HG03558 (cell line): ENCODE results near the gene EMCN.
"Not testable (repeated sequence)": the region's sequence is repeated elsewhere in the genome, so short reads cannot be mapped to it uniquely, and the experiment has no call there.

Source experiments
- ATAC-seq: cut with Tn5 transposase; IDR thresholded peaks from one replicate; pipeline ENCODE4 v1.9.1; 2021; ENCODE audit warnings: moderate number of reproducible peaks; ENCODE audit not compliant: unreplicated experiment; ENCODE audit errors: extremely low read depth

Gene EMCN, protein sequence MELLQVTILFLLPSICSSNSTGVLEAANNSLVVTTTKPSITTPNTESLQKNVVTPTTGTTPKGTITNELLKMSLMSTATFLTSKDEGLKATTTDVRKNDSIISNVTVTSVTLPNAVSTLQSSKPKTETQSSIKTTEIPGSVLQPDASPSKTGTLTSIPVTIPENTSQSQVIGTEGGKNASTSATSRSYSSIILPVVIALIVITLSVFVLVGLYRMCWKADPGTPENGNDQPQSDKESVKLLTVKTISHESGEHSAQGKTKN

DNA sequence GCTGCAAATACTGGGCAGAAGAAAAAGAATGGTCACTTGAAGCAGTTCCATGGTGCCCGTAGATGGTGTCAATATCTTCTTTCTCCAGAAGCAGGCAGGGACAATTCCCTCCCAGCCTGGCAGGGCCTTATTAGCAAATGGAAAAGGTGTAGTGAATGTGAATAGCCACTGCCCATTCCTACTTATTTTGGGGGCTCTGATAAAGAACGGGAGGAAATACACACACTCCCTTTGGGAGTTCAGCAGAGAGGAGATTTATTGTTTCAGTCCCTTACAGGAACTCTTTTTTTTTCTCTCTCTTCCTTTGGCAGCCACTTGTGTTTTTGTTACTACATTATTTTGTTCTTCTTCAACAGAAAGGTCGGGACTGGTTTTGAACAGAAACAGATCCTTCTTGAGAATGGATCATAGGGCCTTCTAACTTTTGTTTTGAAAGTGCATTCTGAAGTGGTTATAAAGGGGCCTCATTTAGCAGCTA, at the start of gene EMCN:
TSS of gene EMCN (minus strand) at position 159 of the 478 bp plus-strand sequence. CDS start at position 51, 108 bp downstream.
- no peak for ATAC-seq

DNA sequence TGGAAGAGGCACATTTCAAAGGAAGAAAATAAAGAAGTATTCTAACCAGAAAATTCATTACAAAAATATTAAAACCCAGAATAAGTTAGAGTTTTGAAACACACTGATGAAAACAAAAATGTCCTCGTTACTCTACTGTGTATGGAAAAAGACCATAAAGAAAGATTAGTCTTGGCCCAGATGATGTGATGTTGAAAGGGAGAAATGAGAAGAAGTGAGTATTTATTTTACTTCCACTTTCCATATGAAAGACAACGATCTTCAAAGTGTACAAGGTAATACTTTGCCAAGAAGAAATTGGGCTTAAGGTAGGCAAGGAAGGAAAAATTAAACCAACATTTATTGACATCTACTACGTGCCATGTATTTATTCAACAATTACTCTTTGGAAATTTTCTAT, 48.6 kb upstream of the EMCN start:
- no peak for ATAC-seq

DNA sequence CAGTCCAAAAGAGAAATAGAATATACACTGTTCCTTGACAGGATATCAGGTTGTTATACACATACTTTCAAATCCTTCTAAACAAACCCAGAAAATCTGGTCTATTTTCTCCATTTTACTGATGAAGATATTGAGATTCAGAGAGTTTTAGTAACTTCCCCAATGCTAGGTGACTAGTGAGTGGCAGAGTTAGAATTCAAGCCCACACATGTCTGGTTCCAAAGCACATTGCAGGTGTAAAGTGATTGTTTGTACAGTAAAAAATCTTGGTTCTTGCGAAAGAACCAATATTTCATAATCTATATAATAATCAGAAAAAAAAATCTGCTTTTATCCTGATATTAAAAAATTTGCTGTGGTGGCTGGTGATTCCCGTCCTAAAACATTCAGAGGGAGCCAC, 39.5 kb upstream of the EMCN start:
- ATAC-seq: no peak

DNA sequence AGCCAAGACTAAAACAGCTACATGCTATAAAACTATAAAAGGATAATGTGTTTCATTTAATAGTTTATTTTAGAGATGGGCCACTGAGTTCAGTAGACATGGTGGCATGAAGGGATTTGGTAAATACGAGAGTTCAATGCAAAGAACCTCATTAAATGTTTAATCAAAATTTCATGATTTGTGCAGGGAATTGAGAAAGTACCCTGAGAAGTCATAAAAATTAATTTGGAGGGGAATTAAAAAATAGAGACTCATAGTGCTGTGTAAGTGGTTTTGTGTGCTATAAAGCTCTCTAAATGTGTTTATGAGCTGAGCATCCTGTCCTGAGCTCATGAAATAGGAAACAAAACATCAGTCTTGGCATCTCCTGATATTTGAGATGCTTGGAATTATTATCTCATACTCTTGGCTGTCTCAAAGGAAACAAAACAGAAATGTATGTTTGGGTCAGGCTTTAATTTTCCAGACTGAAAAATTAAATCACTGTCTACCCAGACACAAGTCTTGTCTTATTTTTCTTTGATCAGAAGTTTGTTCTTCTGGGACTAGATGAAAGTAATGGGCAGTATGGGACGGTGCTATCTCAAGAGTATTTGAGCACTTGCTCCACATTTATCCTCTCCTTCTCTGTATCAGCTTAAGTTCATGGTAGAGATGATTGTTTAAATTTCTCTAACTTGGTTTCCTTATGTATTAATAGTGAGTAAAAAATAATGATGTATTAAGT, 38.0 kb upstream of the EMCN start:
- no peak for ATAC-seq

DNA sequence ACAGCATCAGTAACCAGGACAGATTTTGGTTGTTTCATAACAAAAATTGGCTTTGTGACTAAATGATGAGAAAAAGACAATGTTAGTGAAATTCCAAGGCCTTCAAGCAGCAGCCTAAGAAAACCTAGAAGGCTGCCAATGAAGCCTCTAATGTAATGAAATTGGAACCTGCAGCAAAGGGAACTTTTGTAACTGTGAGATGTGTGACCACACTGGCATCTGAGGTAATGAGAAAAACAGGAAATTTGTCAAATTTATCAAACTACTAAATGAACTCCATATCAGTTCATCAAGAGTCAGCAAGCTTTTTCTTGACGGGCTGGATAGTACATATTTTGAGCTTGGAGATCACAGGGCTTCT, 30.4 kb upstream of the EMCN start:
- ATAC-seq: no peak

DNA sequence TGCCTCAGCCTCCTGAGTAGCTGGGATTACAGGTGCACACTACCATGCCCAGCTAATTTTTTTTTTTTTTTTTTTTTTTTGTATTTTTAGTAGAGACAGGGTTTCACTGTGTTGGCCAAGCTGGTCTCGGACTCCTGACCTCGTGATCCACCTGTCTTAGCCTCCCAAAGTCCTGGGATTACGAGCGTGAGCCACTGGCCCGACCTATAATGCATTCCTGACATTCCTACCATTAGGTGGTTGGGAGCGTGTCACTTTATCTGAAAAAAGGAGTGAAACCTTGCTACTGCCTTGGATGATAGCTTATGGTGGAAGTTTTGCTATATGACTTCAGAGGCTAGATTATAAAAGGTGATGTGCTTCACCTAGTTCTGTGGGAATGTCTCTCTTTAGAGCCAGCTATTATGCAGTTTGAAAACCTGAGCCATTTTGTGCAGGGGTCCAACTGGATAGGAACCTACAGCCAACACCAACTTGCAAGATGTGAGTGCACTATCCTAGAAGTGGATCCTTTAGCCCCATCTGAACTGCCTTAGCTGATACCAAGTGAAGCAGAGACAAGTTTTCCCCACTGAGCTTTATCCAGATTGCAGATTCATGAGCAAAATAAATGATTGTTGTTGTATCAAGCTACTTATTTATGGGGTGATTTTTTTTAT, 29.8 kb upstream of the EMCN start:
- no peak for ATAC-seq

DNA sequence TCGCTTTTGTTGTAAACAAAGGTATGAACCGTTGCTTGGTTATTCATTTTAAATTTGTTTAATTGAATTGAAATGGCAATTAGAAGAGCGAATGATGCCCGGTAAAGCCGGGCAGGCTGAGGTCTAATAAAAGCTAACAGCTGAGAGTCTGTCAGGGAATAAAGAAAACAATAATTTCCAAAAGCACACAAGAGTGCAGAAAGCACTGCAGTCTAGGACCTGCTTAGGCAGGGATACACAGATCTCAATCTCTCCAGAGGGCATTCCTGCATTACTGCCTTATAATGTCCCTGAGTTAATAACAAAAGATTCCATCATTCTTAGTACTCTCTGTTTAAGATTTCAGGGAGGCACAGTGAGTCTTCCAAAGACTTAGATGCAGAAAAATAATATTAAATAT, 27.6 kb upstream of the EMCN start:
- ATAC-seq: no peak

DNA sequence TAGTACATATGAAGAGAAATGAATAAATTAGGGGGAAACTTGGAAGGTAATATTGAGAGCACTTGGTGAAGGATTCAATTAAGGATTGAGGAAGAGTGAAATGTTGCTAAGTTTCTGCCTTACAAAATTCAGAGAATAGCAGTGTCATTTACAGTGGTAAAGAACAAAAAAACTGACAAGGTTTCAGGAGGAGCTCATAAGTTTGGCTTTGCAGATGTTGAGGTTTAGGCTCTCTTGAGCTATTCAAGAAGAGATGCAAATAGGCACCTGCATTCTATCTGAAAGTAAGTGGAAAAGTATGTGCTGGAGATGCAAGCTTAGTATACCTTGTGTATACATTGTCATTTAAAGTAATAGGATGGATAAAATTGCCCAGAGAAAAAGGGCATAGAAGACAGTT, 22.3 kb upstream of the EMCN start:
- no peak for ATAC-seq

DNA sequence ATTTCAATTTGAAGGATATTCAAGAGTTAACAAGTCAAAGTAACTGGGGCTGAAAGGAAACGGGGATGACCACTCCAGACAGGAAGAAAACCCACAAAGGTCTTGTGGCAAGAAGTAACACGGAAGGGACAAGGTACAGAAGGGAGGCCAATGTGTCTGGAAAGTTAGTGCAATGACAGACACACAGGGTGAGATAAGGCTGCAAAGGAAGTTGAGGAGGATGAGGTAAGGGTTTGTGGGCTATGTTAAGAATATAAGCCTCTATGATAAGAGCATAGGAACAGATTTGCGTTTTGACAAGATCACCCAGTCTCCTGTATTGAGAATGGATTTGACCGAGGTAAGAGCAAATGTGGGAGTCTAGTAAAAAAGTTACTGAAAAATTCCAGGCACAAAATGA, 21.9 kb upstream of the EMCN start:
- ATAC-seq: no peak

DNA sequence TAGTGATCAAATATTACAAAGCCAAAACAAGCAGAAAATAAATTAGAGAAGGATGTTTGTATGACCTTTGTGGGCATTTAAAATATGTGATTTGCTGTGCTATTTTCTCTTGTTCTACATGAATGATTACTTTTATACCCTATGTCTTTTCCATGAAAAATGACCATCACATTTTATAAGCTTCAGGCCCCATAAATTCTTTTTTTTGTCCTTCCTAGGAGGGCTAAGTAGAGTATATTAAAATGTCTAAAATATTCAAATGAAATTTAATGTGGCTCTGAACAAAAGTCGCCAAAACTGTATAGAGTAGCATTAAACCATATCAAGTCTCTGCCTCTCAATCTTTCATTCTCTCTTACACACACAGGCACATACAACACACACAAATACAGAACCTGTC, 15.9 kb upstream of the EMCN start:
- ATAC-seq: no peak

DNA sequence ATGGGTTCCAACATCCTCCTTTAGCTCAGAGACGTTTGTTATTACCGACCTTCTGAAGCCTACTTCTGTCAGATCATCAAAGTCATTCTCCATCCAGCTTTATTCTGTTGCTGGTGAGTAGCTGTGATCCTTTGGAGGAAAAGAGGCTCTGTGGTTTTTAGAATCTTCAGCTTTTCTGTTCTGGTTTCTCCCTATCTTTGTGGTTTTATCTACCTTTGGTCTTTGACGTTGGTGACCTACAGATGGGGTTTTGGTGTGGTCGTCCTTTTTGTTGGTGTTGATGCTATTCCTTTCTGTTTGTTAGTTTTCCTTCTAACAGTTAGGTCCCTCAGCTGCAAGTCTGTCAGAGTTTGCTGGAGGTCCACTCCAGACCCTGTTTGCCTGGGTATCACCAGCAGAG, 12.3 kb upstream of the EMCN start:
- not testable (repeated sequence) for ATAC-seq

DNA sequence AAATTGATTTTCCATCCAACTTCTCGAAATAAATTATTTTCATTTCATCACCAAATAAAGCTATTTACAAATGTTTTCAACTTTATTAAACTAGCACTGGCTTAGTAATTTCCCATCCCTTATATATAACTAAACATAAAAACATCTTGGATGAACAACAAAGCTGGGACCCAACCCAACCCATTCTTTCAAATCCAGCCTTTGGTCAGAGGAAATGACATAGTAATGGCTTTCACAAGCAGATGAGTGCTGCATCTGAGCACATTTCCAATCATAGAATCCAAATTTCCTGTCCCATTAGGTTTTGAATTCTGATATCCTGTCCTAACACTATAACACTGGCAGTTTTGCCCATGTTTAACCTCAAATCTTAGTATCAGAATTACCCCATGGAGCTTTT, 7.9 kb upstream of the EMCN start:
- ATAC-seq: no peak

DNA sequence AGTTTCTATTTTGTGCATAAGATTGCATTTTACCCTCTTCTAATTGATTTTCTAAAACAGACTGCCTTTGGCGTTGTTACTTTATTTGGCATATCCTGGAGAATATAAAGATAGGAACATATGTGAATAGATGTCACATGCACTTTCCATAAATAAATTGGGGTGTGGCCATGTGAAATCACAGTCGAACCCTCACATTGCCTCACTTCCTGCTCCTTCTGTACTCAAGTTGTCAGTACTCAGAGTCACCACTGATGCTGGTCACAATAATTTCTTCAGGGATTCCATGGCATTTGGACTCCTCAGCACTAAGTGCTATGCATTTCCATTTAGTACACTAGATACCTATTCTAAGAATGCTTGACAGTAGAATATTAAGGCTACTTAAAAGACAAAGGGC, 1.4 kb upstream of the EMCN start:
- ATAC-seq: no peak

DNA sequence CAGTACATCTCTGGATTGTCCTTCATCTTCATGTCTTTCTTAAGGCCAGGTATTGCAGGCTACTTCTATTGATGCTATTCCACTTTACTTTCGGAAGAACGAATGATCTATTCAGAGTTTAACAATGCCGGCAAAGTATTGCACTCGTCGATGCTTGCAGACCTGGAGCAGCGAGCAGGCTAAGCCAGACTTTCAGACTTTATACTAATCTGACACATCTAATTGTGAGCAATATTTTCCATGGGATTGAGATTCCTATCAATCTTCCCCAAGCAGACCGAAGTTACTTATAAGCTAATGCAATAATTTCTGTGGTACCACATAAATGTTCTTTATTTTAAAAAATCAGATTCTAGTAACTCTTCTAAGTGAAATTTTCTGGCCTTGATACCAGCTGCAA, 1.6 kb downstream of the EMCN start:
- no peak for ATAC-seq

DNA sequence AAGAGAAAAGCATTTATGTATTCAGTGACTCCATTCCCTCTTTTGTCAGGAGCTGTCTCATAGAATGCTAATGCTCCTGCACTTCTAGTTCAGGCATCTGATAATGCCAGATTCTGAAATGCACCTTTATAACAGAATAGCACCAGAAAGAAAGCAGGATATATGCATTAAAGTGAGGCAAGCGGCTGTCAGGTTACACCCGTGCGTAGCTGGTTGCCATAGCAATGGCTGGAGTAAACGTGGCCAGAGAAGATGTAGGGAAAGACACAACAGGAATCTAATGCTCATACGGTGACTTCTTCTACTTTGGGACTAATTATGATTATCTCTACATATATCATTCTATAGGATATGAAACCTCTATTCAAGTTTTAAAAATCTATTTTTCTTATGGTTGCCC, 5.9 kb downstream of the EMCN start:
- ATAC-seq: no peak

DNA sequence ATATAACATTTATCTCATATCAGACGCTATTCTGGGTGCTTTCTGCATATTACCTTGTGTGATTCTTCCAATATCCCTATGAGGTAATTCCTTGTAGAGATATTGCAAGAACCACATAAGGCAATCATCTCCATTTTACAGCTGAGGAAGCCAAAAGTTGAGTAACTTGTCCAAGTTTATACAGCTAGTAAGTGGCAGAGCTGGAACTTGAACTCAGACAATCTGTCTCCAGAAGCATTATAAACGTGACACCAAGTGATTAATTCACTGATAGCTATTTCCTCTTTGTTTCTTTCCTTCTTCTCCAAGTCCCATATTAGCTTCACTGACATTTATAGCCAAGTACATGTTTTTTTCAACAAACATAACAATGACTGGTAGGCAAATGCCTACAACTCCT, 7.3 kb downstream of the EMCN start:
- no peak for ATAC-seq

DNA sequence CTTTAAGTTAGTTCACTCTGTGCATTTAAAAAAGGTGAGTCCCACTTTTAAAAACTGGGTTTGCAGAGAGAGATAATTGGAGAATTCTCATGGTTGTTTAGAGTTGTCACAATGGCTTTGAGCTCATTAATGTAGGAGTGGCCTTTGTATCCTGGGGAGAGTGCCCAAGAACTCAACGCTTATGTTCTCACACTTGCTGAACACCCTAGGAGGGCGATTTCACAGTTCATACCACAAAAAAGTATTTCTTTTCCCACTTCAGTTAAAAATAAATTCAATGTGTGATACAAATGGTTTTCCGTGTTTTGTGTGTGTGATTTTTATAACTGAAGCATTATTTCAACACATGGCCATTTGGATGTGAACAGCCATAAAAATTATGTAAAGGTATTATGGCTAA, 8.4 kb downstream of the EMCN start:
- no peak for ATAC-seq

DNA sequence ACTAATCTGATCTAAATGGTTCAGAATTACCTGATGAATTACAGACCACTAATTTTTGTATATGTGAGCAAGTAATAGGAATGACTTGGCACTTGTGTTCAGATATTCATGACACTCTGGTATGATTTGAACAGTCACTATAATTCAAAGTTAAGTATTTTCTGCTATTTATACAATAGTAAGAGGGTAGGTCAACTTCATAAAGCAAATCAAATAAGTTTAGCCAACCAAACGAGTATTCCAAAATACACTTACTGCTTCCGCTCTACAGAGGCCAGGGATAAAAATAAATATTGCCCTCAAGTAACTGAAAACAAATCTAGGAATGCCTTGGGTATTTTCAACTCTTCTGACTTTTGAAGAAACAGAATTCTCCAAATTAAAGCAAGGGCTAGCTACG, 9.1 kb downstream of the EMCN start:
- ATAC-seq: no peak

DNA sequence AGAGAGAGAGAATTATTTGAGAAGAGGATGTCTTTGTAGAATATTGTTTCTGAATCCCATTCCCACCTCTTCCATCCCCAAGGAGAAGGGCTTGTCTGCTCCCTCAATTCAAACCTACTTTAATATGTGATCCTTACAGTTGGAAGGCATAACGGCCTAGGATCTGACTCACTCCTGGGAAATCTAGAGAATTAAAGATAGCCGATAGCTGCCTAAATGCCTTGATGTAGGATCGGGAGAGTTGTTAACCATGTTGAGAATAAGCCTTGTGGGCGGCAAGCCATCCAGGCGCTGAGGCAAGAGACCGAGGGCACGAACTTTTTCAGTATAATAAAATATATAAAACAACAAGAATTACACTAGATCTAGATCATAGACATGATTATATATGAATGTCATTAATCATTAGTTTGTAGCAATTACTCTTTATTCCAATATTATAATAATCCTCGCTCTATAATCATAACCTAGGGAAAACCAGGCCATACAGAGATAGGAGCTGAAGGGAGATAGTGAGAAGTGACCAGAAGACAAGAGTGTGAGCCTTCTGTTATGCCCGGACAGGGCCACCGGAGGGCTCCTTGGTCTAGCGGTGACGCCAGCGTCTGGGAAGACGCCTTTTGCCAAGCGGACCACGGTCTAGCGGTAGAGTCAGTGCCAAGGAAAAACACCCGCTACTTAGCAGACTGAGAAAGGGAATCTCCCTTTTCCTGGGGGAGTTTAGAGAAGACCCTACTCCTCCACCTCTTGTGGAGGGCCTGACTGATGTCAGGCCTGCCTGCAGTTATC, 13.5 kb downstream of the EMCN start:
- ATAC-seq: no peak

DNA sequence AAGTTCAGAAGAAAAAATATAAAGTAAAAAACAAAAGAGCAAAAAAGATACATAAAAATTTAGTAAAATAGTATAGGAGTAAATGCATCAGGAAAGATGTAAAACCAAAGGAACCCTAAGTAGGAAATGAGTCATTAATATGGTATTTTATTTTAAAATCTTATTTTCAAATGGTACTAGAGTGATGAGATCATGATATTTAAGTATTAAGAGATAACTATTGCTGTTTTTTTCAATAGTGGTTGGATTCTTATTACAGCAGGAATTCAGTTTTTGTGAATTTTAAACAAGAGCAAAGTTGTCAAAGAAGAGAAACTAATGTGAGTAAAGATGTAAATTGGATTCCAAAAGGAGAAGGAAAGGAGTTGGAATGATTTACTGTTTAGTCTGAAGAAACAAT, 20.0 kb downstream of the EMCN start:
- ATAC-seq: no peak

DNA sequence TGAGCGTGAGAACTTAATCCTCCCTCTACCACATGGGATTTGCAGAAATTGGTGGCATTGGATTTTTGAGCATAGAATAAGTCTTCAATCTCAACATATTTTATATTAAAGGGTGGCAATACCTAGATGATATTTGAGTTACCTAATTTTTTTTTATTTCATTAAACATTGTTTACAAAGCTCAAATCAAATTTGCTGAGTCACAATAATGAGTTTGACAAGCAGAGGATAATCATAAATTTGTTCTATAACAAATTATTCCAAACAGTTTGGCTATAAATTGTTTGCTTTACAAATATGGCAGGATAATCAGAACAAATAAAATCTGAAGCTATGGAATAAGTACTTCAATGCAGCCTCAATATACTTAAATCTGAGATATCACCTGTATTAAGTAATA, 22.7 kb downstream of the EMCN start:
- no peak for ATAC-seq
